Stimulated activated memory B cell treated with anti-CD40 and anti-IgM and Interleukin-4, amounts not matched to agents 10 μg/mL and 1 μg/mL and 100 μg/mL, for 72 hours (primary cell): Measurements from ENCODE around the gene INAFM2.

Experiments
- ATAC-seq: fragments of 150-1000 bp; cut with Tn5 transposase; 2 replicates; pipeline ENCODE4 v1.10.0; 2021
- H3K27ac Mint-ChIP-seq: one replicate; pipeline ENCODE4 v1.8.0; 2022; ENCODE audit warnings: mild to moderate bottlenecking, mixed read lengths
- H3K27me3 Mint-ChIP-seq: one replicate; pipeline ENCODE4 v1.8.0; 2022; ENCODE audit warnings: mixed read lengths
- H3K36me3 Mint-ChIP-seq: one replicate; pipeline ENCODE4 v1.8.0; 2022; ENCODE audit warnings: mixed read lengths
- H3K4me1 Mint-ChIP-seq: one replicate; pipeline ENCODE4 v1.8.0; 2022; ENCODE audit warnings: mixed read lengths
- H3K4me3 Mint-ChIP-seq: one replicate; pipeline ENCODE4 v1.8.0; 2022; ENCODE audit warnings: mild to moderate bottlenecking, moderate library complexity, mixed read lengths
- H3K9me3 Mint-ChIP-seq: one replicate; pipeline ENCODE4 v1.8.0; 2022; ENCODE audit warnings: mixed read lengths

INAFM2 gene

DNA sequence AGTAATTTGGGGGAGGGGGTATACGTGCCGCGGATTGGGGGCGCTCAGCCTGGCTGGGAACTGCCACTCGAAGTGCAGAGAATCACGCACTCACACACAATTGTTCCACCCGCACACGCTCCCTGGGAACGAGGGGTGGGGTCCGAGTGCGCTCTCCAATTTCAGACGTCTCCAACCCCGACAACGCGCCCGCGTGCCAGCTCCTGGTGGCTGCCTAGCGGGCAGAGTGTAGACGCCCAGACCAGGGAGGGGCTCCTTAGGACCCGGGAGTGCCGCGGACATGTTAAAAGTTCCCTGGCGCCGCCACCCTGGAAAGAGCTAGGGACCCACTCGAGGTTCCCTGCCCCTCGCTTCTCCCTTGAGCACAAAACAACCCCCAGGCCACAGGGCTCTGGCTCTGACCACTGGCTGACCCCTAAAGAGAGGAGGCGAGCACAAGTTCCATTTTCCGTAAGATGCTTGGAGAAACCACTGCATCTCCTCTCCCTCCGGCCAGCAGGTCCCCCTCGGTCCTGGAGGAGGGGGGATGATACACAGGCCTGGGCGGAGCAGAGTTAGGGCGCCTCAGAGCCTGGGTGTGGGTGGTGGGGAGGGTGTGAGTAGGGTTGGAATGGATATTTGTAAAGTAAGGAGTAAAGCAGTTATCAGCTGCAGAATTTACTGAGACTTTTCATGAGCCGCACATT lies 39.7 kb upstream of the INAFM2 start:
- Mint-ChIP-seq H3K27me3 (peaks cover 28% of the 10 kb centered on the region), H3K4me1 (peaks cover 26% of the 10 kb centered on the region), H3K4me3 (peak overlapping the region; percentile 26), H3K27ac (no peak overlapping the region), H3K9me3 (no peaks in the 10 kb centered on the region), H3K36me3 (peaks cover 1% of the 10 kb centered on the region)
- ATAC-seq = no peak

DNA sequence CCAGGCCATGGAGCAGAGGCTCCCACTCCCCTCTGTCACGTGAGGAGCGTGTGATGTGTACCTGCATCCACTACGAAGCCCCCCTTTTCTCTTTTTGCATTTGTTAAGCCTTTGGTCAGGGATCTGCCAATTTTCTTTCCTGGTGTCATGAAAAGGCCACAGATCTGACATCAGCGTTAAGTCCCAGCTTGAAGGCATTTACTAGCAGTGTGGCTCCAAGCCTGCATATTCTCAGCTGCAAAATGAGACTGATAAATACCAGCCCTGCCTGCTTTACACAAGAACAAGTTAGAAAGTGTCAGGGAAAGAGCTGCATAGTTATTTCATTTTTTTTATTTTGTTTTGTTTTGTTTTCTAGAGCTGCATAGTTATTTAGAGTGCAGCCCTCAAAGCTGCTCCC lies 38.3 kb upstream of the INAFM2 start:
- H3K27ac Mint-ChIP-seq = no peak overlapping the region
- no peak overlapping the region for H3K4me3 Mint-ChIP-seq
- no peak for ATAC-seq
- H3K4me1 Mint-ChIP-seq = peaks cover 23% of the 10 kb centered on the region
- peaks cover 14% of the 10 kb centered on the region for H3K36me3 Mint-ChIP-seq
- no peaks in the 10 kb centered on the region for H3K9me3 Mint-ChIP-seq
- H3K27me3 Mint-ChIP-seq = peaks cover 14% of the 10 kb centered on the region

DNA sequence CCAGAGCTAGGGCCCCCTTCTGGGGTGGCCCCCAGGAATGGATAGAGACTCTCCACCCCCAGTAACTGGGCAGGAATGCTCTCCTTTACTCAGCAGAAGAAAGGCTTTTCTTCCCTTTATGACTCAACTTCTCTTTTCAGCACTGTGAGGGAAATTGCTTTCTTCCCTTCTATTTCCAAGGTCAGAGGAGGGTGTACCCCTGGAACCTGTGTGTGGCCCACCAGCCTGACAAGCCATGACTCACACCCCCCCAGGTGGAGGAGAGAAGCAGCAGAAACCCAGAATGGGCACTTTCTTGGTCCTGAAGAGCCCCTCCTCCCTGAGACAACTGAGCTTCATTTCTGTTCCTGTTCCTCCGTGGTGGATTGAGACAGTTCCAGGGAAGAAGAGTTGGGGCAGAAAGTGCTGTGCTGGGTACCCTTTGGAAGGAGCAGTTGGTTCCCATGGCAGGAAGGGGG lies 37.9 kb upstream of the INAFM2 start:
- ATAC-seq = no peak

DNA sequence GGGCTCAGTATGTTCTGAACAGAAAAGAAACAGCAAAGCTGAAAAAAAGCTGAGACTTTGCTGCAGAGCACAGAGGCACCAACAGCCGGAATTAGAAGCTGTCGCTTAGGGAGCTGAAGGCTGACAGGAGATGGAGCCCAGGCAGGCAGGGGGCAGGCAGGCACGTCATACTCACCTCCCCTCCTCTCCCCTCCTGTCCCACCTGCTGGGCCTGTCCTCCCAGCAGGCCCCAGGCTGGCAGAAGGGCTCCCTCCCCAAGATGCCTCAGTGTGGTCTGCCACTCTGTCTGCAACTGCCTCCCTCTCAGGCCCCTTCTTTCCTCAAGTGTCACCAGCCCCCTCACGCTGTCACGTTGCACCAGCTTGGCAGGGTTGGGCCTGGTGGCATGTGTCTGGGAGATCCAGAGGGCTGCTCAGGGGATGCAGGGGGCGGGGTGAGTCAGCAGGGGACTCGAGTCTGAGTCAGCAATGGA lies 37.4 kb upstream of the INAFM2 start:
- Mint-ChIP-seq H3K27ac (no peak overlapping the region), H3K27me3 (peaks cover 4% of the 10 kb centered on the region), H3K36me3 (peaks cover 19% of the 10 kb centered on the region), H3K4me1 (peaks cover 27% of the 10 kb centered on the region), H3K9me3 (no peaks in the 10 kb centered on the region), H3K4me3 (no peak overlapping the region)
- no peak for ATAC-seq

More for the DNA sequence above, 37.9 kb upstream of the INAFM2 start:
- peaks cover 9% of the 10 kb centered on the region for H3K27me3 Mint-ChIP-seq
- no peak overlapping the region for H3K4me3 Mint-ChIP-seq
- H3K36me3 Mint-ChIP-seq = peaks cover 19% of the 10 kb centered on the region
- H3K9me3 Mint-ChIP-seq = no peaks in the 10 kb centered on the region
- H3K27ac Mint-ChIP-seq = no peak overlapping the region
- peaks cover 27% of the 10 kb centered on the region for H3K4me1 Mint-ChIP-seq

DNA sequence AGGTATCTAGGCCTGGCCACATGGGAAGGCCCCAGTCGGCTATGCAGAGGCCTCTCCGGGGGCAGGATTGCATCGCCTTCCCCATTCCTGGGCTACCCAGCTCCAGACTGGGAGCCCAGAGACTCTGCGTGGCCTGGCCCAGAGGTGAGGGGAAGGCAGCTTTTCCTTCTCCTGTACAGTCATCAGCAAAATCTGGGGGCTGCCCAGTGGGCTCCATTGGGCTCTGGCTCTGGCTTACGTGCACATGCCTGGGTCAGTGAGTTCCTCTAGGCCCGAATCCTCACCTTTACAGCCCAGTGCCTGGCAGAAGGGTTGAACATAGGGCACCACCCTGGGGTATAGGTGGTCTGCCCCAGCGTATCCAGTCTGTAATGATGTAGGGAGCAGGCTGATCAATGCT lies 36.7 kb upstream of the INAFM2 start:
- Mint-ChIP-seq H3K27ac (no peak overlapping the region), H3K4me3 (no peak overlapping the region), H3K36me3 (peaks cover 19% of the 10 kb centered on the region), H3K27me3 (no peaks in the 10 kb centered on the region), H3K4me1 (peaks cover 27% of the 10 kb centered on the region), H3K9me3 (no peaks in the 10 kb centered on the region)
- ATAC-seq = no peak

DNA sequence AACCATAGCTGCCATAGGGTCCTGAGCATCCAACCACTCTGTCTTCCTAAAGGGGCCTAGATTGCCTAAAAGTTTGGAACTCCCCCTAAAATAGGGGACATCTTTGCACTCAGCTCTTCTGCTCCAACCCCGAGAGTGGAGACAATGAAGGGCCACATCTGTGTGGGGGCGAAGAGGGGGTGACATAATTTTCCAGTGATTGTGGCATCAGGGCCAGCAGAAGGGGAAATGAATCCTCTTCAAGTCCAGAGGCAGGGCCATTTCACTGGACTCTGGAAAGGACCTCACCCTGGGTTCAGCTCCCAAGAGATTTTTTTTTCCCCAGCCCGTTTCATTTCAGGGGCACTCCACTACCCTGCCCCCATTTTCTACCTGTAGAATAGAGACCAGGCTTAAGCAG lies 36.0 kb upstream of the INAFM2 start:
- Mint-ChIP-seq H3K9me3 (no peaks in the 10 kb centered on the region), H3K27me3 (no peaks in the 10 kb centered on the region), H3K36me3 (peaks cover 19% of the 10 kb centered on the region), H3K27ac (no peak overlapping the region), H3K4me1 (peaks cover 27% of the 10 kb centered on the region), H3K4me3 (no peak overlapping the region)
- no peak for ATAC-seq

DNA sequence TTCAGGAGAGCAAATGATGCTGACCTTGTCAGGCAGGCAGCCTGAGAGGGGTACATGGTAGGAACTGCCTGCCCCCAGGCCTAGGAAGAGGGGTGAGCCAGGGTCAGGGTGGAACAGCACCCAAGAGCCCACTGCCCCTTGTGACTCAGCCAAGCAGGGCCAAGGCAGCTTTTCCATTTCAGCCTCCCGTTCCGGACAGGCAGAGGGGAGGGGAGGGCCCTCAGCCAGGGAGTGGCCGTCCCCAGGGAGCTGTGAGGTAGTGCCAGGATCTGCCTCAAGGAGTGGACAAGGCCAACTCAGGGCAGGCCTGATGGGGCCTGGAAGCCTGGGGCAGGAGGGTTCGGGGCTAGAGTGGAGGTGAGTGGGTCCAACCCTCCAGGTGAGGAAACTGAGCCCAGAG lies 35.5 kb upstream of the INAFM2 start:
- H3K9me3 Mint-ChIP-seq = no peaks in the 10 kb centered on the region
- peaks cover 24% of the 10 kb centered on the region for H3K4me1 Mint-ChIP-seq
- no peak overlapping the region for H3K4me3 Mint-ChIP-seq
- peaks cover 19% of the 10 kb centered on the region for H3K36me3 Mint-ChIP-seq
- no peak overlapping the region for H3K27ac Mint-ChIP-seq
- no peaks in the 10 kb centered on the region for H3K27me3 Mint-ChIP-seq
- no peak for ATAC-seq

DNA sequence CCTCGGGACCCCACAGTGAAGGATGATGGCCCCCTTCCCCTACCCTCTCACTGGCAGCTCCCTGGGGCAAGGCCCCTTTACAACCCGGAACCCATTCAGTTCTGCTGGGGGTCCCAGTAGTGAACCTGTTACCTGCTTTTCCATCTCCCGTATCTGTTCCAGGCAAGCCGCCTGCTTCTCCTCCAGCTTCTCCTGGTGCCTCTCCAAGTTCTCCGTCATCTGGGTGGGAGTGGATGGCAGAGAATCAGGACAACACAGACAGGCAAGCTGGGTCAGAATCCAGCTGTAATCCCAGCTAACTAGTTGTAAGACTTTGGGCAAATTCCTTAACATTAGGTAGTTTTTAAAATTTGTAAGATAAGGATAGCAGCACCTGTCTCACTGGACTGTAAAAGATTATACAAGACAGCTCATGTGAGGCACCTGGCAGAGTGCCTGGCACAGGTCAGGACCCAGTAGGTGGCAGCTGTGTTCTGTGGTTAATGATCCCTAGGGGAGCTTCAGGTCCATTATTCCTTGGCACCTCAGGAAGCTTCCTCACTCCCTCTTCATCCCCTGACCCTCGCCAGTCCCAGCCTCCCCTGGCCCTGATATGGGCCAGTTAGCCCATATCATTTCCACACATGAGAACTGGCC lies 34.2 kb upstream of the INAFM2 start:
- peaks cover 25% of the 10 kb centered on the region for H3K36me3 Mint-ChIP-seq
- no peaks in the 10 kb centered on the region for H3K9me3 Mint-ChIP-seq
- H3K27me3 Mint-ChIP-seq = no peaks in the 10 kb centered on the region
- H3K27ac Mint-ChIP-seq = peak overlapping the region; percentile 11
- ATAC-seq = no peak
- H3K4me1 Mint-ChIP-seq = peaks cover 16% of the 10 kb centered on the region
- no peak overlapping the region for H3K4me3 Mint-ChIP-seq

DNA sequence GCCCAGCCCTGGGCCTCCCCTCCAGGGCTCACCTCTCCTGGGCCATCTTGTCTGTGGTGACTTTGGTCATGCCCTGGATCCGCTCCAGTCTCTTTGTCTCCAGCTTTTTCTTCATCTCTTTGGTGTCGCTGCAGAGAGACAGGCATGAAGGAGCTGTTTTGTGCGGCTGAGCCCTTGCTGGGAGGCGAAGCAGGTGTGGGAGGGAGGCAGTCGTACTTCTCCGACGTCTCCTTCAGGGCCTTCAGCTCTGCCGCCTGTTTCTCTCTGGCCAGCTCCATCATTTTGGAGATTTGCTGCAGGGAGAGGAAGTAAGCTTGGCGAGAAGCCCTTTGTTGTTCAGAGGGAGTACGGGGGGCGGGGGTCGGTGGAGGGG lies 33.0 kb upstream of the INAFM2 start:
- no peak for ATAC-seq
- peaks cover 28% of the 10 kb centered on the region for H3K36me3 Mint-ChIP-seq
- no peak overlapping the region for H3K27ac Mint-ChIP-seq
- H3K9me3 Mint-ChIP-seq = no peaks in the 10 kb centered on the region
- peaks cover 12% of the 10 kb centered on the region for H3K4me1 Mint-ChIP-seq
- no peaks in the 10 kb centered on the region for H3K27me3 Mint-ChIP-seq
- H3K4me3 Mint-ChIP-seq = no peak overlapping the region

DNA sequence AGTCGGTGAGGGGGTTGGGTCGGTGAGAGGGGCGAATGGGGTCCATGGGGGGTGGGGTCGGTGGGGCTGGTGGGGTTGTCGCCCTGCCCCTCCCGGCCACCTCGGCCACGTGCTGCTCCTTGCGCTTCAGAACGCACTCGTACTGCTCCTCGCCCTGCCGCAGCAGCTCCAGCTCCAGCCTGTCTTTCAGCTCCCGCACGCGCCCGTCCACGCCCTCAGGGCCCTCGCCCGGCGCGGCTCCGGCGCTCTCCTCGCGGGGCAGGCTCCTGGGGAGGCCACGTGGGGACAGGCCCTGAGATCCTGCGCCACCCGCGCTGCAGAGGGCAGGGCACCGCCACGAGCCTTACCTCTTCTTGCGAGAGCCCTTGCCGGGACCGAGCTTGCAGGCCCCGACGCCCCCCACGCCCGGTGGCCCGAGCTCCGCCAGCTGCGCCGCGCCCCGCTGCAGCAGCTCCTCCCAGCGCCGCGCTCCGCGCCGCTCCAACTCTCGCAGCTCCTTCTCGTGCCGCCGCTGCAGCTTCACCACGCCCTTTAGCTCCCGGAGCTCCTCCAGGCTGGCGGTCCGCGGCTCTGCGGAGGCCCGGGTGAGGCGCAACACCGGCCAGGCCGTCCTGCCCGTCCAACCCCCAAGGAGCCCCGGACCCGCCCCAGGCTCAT lies 32.4 kb upstream of the INAFM2 start:
- Mint-ChIP-seq H3K27ac (no peak overlapping the region), H3K9me3 (no peaks in the 10 kb centered on the region), H3K4me3 (no peak overlapping the region), H3K36me3 (peaks cover 30% of the 10 kb centered on the region), H3K27me3 (no peaks in the 10 kb centered on the region), H3K4me1 (peaks cover 9% of the 10 kb centered on the region)
- ATAC-seq = no peak

DNA sequence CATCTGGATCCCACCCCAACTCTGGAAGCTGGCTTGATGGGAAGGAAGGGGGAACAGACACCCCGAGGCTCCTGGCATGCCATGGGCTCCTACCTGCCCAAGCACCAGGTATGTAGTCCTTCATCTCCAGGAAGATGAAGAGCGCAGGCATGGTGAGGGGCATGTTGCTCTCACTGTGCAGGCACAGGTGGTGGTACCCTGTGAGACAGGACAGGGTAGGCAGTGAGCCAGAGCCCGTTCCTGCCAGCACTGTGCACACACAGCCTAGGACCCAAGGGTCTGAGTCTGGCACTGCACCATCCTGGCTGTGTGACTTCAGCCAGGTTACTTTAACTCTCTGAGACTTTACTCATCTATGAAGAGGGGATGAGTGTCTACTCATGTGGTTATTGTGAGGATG lies 31.2 kb upstream of the INAFM2 start:
- Mint-ChIP-seq H3K27ac (no peak overlapping the region), H3K9me3 (no peaks in the 10 kb centered on the region), H3K36me3 (peaks cover 38% of the 10 kb centered on the region), H3K27me3 (no peaks in the 10 kb centered on the region), H3K4me3 (no peak overlapping the region), H3K4me1 (peaks cover 9% of the 10 kb centered on the region)
- no peak for ATAC-seq

DNA sequence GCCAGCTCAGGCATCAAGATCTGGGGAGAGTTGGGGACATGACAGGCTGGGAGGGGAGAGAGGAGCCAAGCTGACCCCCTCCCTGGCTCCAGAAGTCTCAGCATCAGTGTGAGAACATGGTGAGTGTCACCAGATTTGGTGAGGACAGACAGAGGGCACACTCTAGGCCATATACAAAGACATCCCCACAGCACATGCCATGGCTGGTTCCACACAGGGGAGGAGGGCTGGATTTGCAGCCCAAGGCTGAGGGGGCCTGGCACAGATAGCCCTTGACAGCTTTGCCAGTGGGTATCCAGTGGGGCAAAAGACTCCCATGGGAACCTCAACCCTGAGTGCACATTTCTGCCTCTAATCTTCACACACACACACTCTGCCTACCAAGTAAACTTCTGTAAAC lies 30.5 kb upstream of the INAFM2 start:
- Mint-ChIP-seq H3K4me1 (peaks cover 9% of the 10 kb centered on the region), H3K27me3 (no peaks in the 10 kb centered on the region), H3K36me3 (peaks cover 45% of the 10 kb centered on the region), H3K9me3 (no peaks in the 10 kb centered on the region), H3K27ac (no peak overlapping the region), H3K4me3 (no peak overlapping the region)
- no peak for ATAC-seq

DNA sequence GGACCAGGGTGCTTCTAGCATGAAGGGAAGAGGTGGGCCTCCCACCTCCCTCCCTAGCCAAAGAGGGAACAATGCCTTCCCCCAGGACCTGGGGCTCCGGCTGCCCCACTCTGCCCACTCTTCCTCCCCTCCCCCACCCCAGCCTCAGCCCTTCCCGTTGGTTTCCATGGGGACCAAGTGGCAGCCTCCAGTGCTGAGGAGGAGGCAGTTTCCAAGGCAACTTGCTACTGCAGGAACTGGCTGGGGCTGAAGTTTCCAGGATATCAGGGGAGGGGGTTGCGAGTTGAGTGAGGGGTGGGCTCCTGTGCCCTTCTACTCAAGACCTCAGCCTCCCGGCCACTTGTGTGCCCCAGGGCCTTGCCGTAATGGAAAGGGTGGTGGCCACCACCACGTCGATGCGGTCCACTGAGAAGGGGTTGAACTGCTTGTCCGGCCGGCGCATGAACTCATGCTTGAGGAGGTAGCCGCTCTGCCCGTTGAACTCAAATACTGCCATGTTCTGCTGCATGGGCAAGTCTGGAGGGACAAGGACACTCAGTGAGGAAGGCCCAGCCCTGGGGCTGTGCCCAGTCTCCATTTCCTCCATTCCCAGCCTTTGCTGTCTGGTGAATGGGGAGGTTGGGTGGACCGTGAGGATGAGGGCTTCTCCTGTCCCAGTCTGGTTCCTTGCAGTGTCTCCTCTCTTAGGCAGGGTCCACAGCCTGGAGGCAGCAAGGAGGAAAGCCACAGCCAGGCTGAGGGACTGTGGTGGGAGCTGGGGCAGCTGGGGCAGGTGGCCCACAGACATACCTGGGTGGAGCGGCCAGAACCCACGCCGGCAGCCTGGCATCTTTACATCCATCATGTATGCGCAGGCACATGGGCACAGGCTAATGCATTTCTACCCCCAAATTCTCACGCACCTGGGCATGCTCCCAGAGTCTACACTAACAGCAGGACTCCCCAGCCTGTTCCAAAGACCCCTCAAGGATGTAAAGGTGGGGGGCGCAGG lies 29.3 kb upstream of the INAFM2 start:
- Mint-ChIP-seq H3K27ac (no peak overlapping the region), H3K27me3 (no peaks in the 10 kb centered on the region), H3K36me3 (peaks cover 52% of the 10 kb centered on the region), H3K4me3 (no peak overlapping the region), H3K9me3 (no peaks in the 10 kb centered on the region), H3K4me1 (peaks cover 9% of the 10 kb centered on the region)
- ATAC-seq = no peak

DNA sequence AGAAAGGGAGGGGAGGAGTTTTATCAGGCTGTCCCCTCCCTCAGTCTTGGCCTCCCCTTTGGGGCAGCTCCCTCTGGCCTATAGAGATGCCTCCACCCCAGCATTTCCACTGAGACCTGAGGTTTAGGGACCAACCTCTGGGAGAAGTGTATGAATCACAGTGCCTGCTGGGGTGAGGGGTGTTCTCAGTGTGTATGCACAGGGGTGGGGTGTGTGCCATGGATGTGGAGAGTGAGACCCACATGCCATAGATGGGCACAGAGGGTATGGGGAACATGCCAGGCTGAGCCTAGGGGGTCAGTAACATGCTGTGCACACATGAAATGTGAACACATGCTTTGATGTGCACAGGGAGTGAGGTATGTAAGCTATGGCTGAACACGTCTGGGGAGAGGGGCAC lies 28.2 kb upstream of the INAFM2 start:
- H3K9me3 Mint-ChIP-seq = no peaks in the 10 kb centered on the region
- peaks cover 2% of the 10 kb centered on the region for H3K4me1 Mint-ChIP-seq
- no peaks in the 10 kb centered on the region for H3K27me3 Mint-ChIP-seq
- H3K4me3 Mint-ChIP-seq = no peak overlapping the region
- no peak for ATAC-seq
- H3K27ac Mint-ChIP-seq = no peak overlapping the region
- peaks cover 51% of the 10 kb centered on the region for H3K36me3 Mint-ChIP-seq
